Activated T-cell treated with anti-CD3 and anti-CD28 coated beads, Interleukin-2, amount 50 U/mL, for 72 hours (primary cell): Measurements from ENCODE around the gene RPTOR. TPM values are rescaled to one million over a fixed set of nuclear protein-coding genes. Genes with fewer than 3 reads are reported as not detected.

Experiments
- ATAC-seq, 2 donors: fragments of 150-1000 bp; cut with Tn5 transposase; replicated peaks in 1 of 2; 2 replicates each; pipeline ENCODE4 v1.10.0; 2021; ENCODE audit warnings: moderate library complexity in 2 of 2, mild to moderate bottlenecking in 1 of 2
- DNase-seq, 2 donors: peaks; one replicate each; pipeline ENCODE4 v3.0.0; 2021 to 2022; ENCODE audit warnings: mixed read lengths in 1 of 2
- H3K27ac Mint-ChIP-seq: one replicate; pipeline ENCODE4 v1.8.0; 2022; ENCODE audit warnings: mild to moderate bottlenecking, moderate library complexity, mixed read lengths
- H3K27me3 Mint-ChIP-seq: one replicate; pipeline ENCODE4 v1.8.0; 2022; ENCODE audit warnings: low read depth, mixed read lengths
- H3K36me3 Mint-ChIP-seq, 2 donors: one replicate each; pipeline ENCODE4 v1.8.0; 2022; ENCODE audit warnings: mixed read lengths in 2 of 2, mild to moderate bottlenecking in 1 of 2; ENCODE audit not compliant: insufficient read depth in 2 of 2
- H3K4me1 Mint-ChIP-seq: one replicate; pipeline ENCODE4 v1.8.0; 2022; ENCODE audit warnings: low read depth, mixed read lengths
- H3K4me3 Mint-ChIP-seq, 2 donors: one replicate each; pipeline ENCODE4 v1.8.0; 2022; ENCODE audit warnings: mild to moderate bottlenecking in 2 of 2, mixed read lengths in 2 of 2, moderate library complexity in 2 of 2
- H3K9me3 Mint-ChIP-seq, 2 donors: one replicate each; pipeline ENCODE4 v1.8.0; 2022; ENCODE audit warnings: mixed read lengths in 2 of 2
- total RNA-seq, 2 donors: library from RNA; stranded (reverse); gene quantifications; one replicate each; pipeline ENCODE4 v1.2.3, GENCODE V29; 2022

The RPTOR gene
- total RNA-seq, 2 donors from 2014 or later = 50.8 to 62.0 TPM

GRCh38 chr17:80839970-80840369 lies 295.3 kb downstream of the RPTOR start:
- H3K9me3 Mint-ChIP-seq = no peaks in the 10 kb centered on the region
- peaks cover 0 to 13% of the 10 kb centered on the region in 2 donors for H3K36me3 Mint-ChIP-seq
- ATAC-seq (no peak), DNase-seq (no peak)
- no peak overlapping the region for H3K27ac Mint-ChIP-seq
- no peak overlapping the region for H3K4me3 Mint-ChIP-seq
- H3K4me1 Mint-ChIP-seq = no peaks in the 10 kb centered on the region
- H3K27me3 Mint-ChIP-seq = no peaks in the 10 kb centered on the region

GRCh38 chr17:80842456-80843013 lies 297.9 kb downstream of the RPTOR start:
- Mint-ChIP-seq H3K4me1 (peaks cover 18% of the 10 kb centered on the region), H3K9me3 (peaks cover 0 to 2% of the 10 kb centered on the region in 2 donors), H3K27ac (peak overlapping the region; percentile 11), H3K4me3 (no peak overlapping the region), H3K36me3 (peaks cover 3 to 17% of the 10 kb centered on the region in 2 donors), H3K27me3 (no peaks in the 10 kb centered on the region)
- ATAC-seq = no peak
- DNase-seq = no peak

- Mint-ChIP-seq H3K9me3 (peaks cover 0 to 2% of the 10 kb centered on the region in 2 donors), H3K36me3 (peaks cover 3 to 18% of the 10 kb centered on the region in 2 donors), H3K27ac (no peak overlapping the region), H3K4me3 (no peak overlapping the region), H3K27me3 (no peaks in the 10 kb centered on the region), H3K4me1 (peaks cover 30% of the 10 kb centered on the region)
- ATAC-seq = no peak
- no peak for DNase-seq
Observed at GRCh38 chr17:80843741-80844156, 299.1 kb downstream of the RPTOR start.

GRCh38 chr17:80844418-80844990 lies 299.9 kb downstream of the RPTOR start:
- no peaks in the 10 kb centered on the region for H3K27me3 Mint-ChIP-seq
- H3K4me3 Mint-ChIP-seq = no peak overlapping the region
- H3K36me3 Mint-ChIP-seq = peaks cover 3 to 18% of the 10 kb centered on the region in 2 donors
- no peak overlapping the region for H3K27ac Mint-ChIP-seq
- H3K4me1 Mint-ChIP-seq = peaks cover 36% of the 10 kb centered on the region
- no peak for DNase-seq
- H3K9me3 Mint-ChIP-seq = peaks cover 0 to 2% of the 10 kb centered on the region in 2 donors
- ATAC-seq = no peak

GRCh38 chr17:80845069-80845862 lies 300.6 kb downstream of the RPTOR start:
- no peak for ATAC-seq

GRCh38 chr17:80845863-80846671 lies 301.4 kb downstream of the RPTOR start:
- ATAC-seq (no peak), DNase-seq (no peak)
- Mint-ChIP-seq H3K4me3 (no peak overlapping the region), H3K27me3 (no peaks in the 10 kb centered on the region), H3K9me3 (peaks cover 0 to 2% of the 10 kb centered on the region in 2 donors), H3K36me3 (peaks cover 6 to 18% of the 10 kb centered on the region in 2 donors), H3K4me1 (peaks cover 46% of the 10 kb centered on the region), H3K27ac (peak overlapping the region; percentile 76)

More at GRCh38 chr17:80845069-80845862, 300.6 kb downstream of the RPTOR start:
- Mint-ChIP-seq H3K27ac (no peak overlapping the region), H3K9me3 (peaks cover 0 to 2% of the 10 kb centered on the region in 2 donors), H3K36me3 (peaks cover 5 to 18% of the 10 kb centered on the region in 2 donors), H3K4me1 (peaks cover 41% of the 10 kb centered on the region), H3K27me3 (no peaks in the 10 kb centered on the region), H3K4me3 (no peak overlapping the region)
- DNase-seq = no peak

- DNase-seq (no peak), ATAC-seq (no peak)
- H3K27ac Mint-ChIP-seq = peak overlapping the region; percentile 76
- H3K4me3 Mint-ChIP-seq = peak overlapping the region; percentile 50 to 56
- peaks cover 0 to 2% of the 10 kb centered on the region in 2 donors for H3K9me3 Mint-ChIP-seq
- H3K4me1 Mint-ChIP-seq = peaks cover 48% of the 10 kb centered on the region
- H3K36me3 Mint-ChIP-seq = peaks cover 6 to 18% of the 10 kb centered on the region in 2 donors
- no peaks in the 10 kb centered on the region for H3K27me3 Mint-ChIP-seq
Observed at GRCh38 chr17:80846932-80847331, 302.3 kb downstream of the RPTOR start.

GRCh38 chr17:80847496-80848230 lies 303.0 kb downstream of the RPTOR start:
- Mint-ChIP-seq H3K9me3 (peaks cover 0 to 2% of the 10 kb centered on the region in 2 donors), H3K4me3 (peak overlapping the region; percentile 50 to 56), H3K27me3 (no peaks in the 10 kb centered on the region), H3K27ac (peak overlapping the region; percentile 76), H3K36me3 (peaks cover 6 to 17% of the 10 kb centered on the region in 2 donors), H3K4me1 (peaks cover 56% of the 10 kb centered on the region)
- ATAC-seq = peak; percentile 83 to 84
- DNase-seq = peak; percentile 63 to 70

GRCh38 chr17:80848449-80849102 lies 303.9 kb downstream of the RPTOR start:
- H3K9me3 Mint-ChIP-seq = peaks cover 0 to 2% of the 10 kb centered on the region in 2 donors
- H3K36me3 Mint-ChIP-seq = peaks cover 6 to 16% of the 10 kb centered on the region in 2 donors
- ATAC-seq (no peak), DNase-seq (no peak)
- H3K27ac Mint-ChIP-seq = peak overlapping the region; percentile 76
- peaks cover 63% of the 10 kb centered on the region for H3K4me1 Mint-ChIP-seq
- H3K4me3 Mint-ChIP-seq = peak overlapping the region; percentile 50 to 56
- H3K27me3 Mint-ChIP-seq = no peaks in the 10 kb centered on the region

- no peak for ATAC-seq
- DNase-seq = no peak
- no peak overlapping the region for H3K4me3 Mint-ChIP-seq
- peaks cover 63% of the 10 kb centered on the region for H3K4me1 Mint-ChIP-seq
- peaks cover 6 to 16% of the 10 kb centered on the region in 2 donors for H3K36me3 Mint-ChIP-seq
- H3K27ac Mint-ChIP-seq = peak overlapping the region; percentile 65
- H3K27me3 Mint-ChIP-seq = no peaks in the 10 kb centered on the region
- peaks cover 0 to 2% of the 10 kb centered on the region in 2 donors for H3K9me3 Mint-ChIP-seq
Observed at GRCh38 chr17:80849119-80849518, 304.5 kb downstream of the RPTOR start.

GRCh38 chr17:80850109-80850508 lies 305.5 kb downstream of the RPTOR start:
- H3K36me3 Mint-ChIP-seq = peaks cover 6 to 16% of the 10 kb centered on the region in 2 donors
- H3K9me3 Mint-ChIP-seq = peaks cover 0 to 2% of the 10 kb centered on the region in 2 donors
- DNase-seq (no peak), ATAC-seq (no peak)
- no peak overlapping the region for H3K27ac Mint-ChIP-seq
- H3K27me3 Mint-ChIP-seq = no peaks in the 10 kb centered on the region
- peaks cover 73% of the 10 kb centered on the region for H3K4me1 Mint-ChIP-seq
- no peak overlapping the region for H3K4me3 Mint-ChIP-seq

GRCh38 chr17:80850817-80851216 lies 306.2 kb downstream of the RPTOR start:
- H3K9me3 Mint-ChIP-seq = peaks cover 0 to 2% of the 10 kb centered on the region in 2 donors
- ATAC-seq (no peak), DNase-seq (no peak)
- H3K4me1 Mint-ChIP-seq = peaks cover 74% of the 10 kb centered on the region
- H3K4me3 Mint-ChIP-seq = no peak overlapping the region
- H3K27me3 Mint-ChIP-seq = no peaks in the 10 kb centered on the region
- peaks cover 7 to 19% of the 10 kb centered on the region in 2 donors for H3K36me3 Mint-ChIP-seq
- H3K27ac Mint-ChIP-seq = no peak overlapping the region
